ENCODE measurements around the gene CCL25. TPM values are rescaled to one million over a fixed set of nuclear protein-coding genes. Genes with fewer than 3 reads are reported as not detected.

CCL25 gene
- total RNA-seq, 2 donors from 2014 or later, result not detected

GRCh38 chr19:8083141-8083540 is 30.6 kb downstream of the CCL25 start:
- H3K27me3 Mint-ChIP-seq, result peaks cover 22% of the 10 kb centered on the region
- H3K27ac Mint-ChIP-seq, result no peak overlapping the region
- DNase-seq, result no peak
- H3K36me3 Mint-ChIP-seq (ENCODE audit: low read depth), result peaks cover 3% of the 10 kb centered on the region
- no peaks in the 10 kb centered on the region for H3K9me3 ChIP-seq (ENCODE audit: control insufficient read depth, low read length, poor library complexity, severe bottlenecking)
- no peak for ATAC-seq
- H3K4me1 Mint-ChIP-seq, result no peaks in the 10 kb centered on the region
- no peak overlapping the region for H3K4me3 Mint-ChIP-seq

GRCh38 chr19:8084152-8084551 is 31.6 kb downstream of the CCL25 start:
- ATAC-seq (no peak), DNase-seq (no peak)
- Mint-ChIP-seq H3K27me3 (peaks cover 19% of the 10 kb centered on the region), H3K4me3 (no peak overlapping the region), H3K4me1 (no peaks in the 10 kb centered on the region), H3K36me3 (ENCODE audit: low read depth) (peaks cover 3% of the 10 kb centered on the region), H3K27ac (no peak overlapping the region)
- no peaks in the 10 kb centered on the region for H3K9me3 ChIP-seq (ENCODE audit: control insufficient read depth, low read length, poor library complexity, severe bottlenecking)

GRCh38 chr19:8085598-8086408 is 33.2 kb downstream of the CCL25 start:
- Mint-ChIP-seq H3K36me3 (ENCODE audit: low read depth) (peaks cover 3% of the 10 kb centered on the region), H3K27me3 (peaks cover 11% of the 10 kb centered on the region), H3K4me3 (no peak overlapping the region), H3K27ac (no peak overlapping the region), H3K4me1 (no peaks in the 10 kb centered on the region)
- ATAC-seq (no peak), DNase-seq (no peak)
- no peaks in the 10 kb centered on the region for H3K9me3 ChIP-seq (ENCODE audit: control insufficient read depth, low read length, poor library complexity, severe bottlenecking)

GRCh38 chr19:8086849-8087248 is 34.3 kb downstream of the CCL25 start:
- H3K9me3 ChIP-seq (ENCODE audit: control insufficient read depth, low read length, poor library complexity, severe bottlenecking), result no peaks in the 10 kb centered on the region
- Mint-ChIP-seq H3K27me3 (peaks cover 11% of the 10 kb centered on the region), H3K36me3 (ENCODE audit: low read depth) (peaks cover 3% of the 10 kb centered on the region), H3K4me3 (no peak overlapping the region), H3K27ac (no peak overlapping the region), H3K4me1 (no peaks in the 10 kb centered on the region)
- DNase-seq (no peak), ATAC-seq (no peak)

- no peaks in the 10 kb centered on the region for H3K4me1 Mint-ChIP-seq
- no peak overlapping the region for H3K27ac Mint-ChIP-seq
- H3K4me3 Mint-ChIP-seq, result no peak overlapping the region
- no peak for DNase-seq
- no peaks in the 10 kb centered on the region for H3K36me3 Mint-ChIP-seq (ENCODE audit: low read depth)
- H3K27me3 Mint-ChIP-seq, result peaks cover 7% of the 10 kb centered on the region
- ATAC-seq, result no peak
- no peaks in the 10 kb centered on the region for H3K9me3 ChIP-seq (ENCODE audit: control insufficient read depth, low read length, poor library complexity, severe bottlenecking)
Observed at GRCh38 chr19:8087876-8088275, 35.3 kb downstream of the CCL25 start.

GRCh38 chr19:8088752-8089663 is 36.4 kb downstream of the CCL25 start:
- no peak overlapping the region for H3K4me3 Mint-ChIP-seq
- no peak for DNase-seq
- no peaks in the 10 kb centered on the region for H3K27me3 Mint-ChIP-seq
- H3K27ac Mint-ChIP-seq, result no peak overlapping the region
- H3K36me3 Mint-ChIP-seq (ENCODE audit: low read depth), result no peaks in the 10 kb centered on the region
- no peak for ATAC-seq
- no peaks in the 10 kb centered on the region for H3K9me3 ChIP-seq (ENCODE audit: control insufficient read depth, low read length, poor library complexity, severe bottlenecking)
- H3K4me1 Mint-ChIP-seq, result no peaks in the 10 kb centered on the region

GRCh38 chr19:8089664-8090601 is 37.4 kb downstream of the CCL25 start:
- H3K4me3 Mint-ChIP-seq, result no peak overlapping the region
- DNase-seq (no peak), ATAC-seq (no peak)
- H3K27me3 Mint-ChIP-seq, result no peaks in the 10 kb centered on the region
- no peaks in the 10 kb centered on the region for H3K4me1 Mint-ChIP-seq
- H3K27ac Mint-ChIP-seq, result no peak overlapping the region
- no peaks in the 10 kb centered on the region for H3K9me3 ChIP-seq (ENCODE audit: control insufficient read depth, low read length, poor library complexity, severe bottlenecking)
- H3K36me3 Mint-ChIP-seq (ENCODE audit: low read depth), result no peaks in the 10 kb centered on the region

- DNase-seq (no peak), ATAC-seq (no peak)
- Mint-ChIP-seq H3K27ac (no peak overlapping the region), H3K4me1 (no peaks in the 10 kb centered on the region), H3K36me3 (ENCODE audit: low read depth) (no peaks in the 10 kb centered on the region), H3K4me3 (no peak overlapping the region), H3K27me3 (no peaks in the 10 kb centered on the region)
- H3K9me3 ChIP-seq (ENCODE audit: control insufficient read depth, low read length, poor library complexity, severe bottlenecking), result no peaks in the 10 kb centered on the region
Observed at GRCh38 chr19:8090950-8091349, 38.4 kb downstream of the CCL25 start.

- DNase-seq, result no peak
- no peaks in the 10 kb centered on the region for H3K9me3 ChIP-seq (ENCODE audit: control insufficient read depth, low read length, poor library complexity, severe bottlenecking)
- H3K4me3 Mint-ChIP-seq, result no peak overlapping the region
- no peaks in the 10 kb centered on the region for H3K4me1 Mint-ChIP-seq
- H3K27me3 Mint-ChIP-seq, result no peaks in the 10 kb centered on the region
- H3K36me3 Mint-ChIP-seq (ENCODE audit: low read depth), result no peaks in the 10 kb centered on the region
- no peak for ATAC-seq
- H3K27ac Mint-ChIP-seq, result no peak overlapping the region
Observed at GRCh38 chr19:8093740-8094139, 41.2 kb downstream of the CCL25 start.

GRCh38 chr19:8094336-8094735 is 41.8 kb downstream of the CCL25 start:
- no peaks in the 10 kb centered on the region for H3K4me1 Mint-ChIP-seq
- H3K9me3 ChIP-seq (ENCODE audit: control insufficient read depth, low read length, poor library complexity, severe bottlenecking), result no peaks in the 10 kb centered on the region
- no peaks in the 10 kb centered on the region for H3K27me3 Mint-ChIP-seq
- no peak overlapping the region for H3K27ac Mint-ChIP-seq
- peaks cover 2% of the 10 kb centered on the region for H3K36me3 Mint-ChIP-seq (ENCODE audit: low read depth)
- DNase-seq (no peak), ATAC-seq (no peak)
- H3K4me3 Mint-ChIP-seq, result no peak overlapping the region

- DNase-seq (no peak), ATAC-seq (no peak)
- Mint-ChIP-seq H3K4me3 (no peak overlapping the region), H3K27ac (no peak overlapping the region), H3K4me1 (no peaks in the 10 kb centered on the region), H3K27me3 (no peaks in the 10 kb centered on the region), H3K36me3 (ENCODE audit: low read depth) (peaks cover 2% of the 10 kb centered on the region)
- H3K9me3 ChIP-seq (ENCODE audit: control insufficient read depth, low read length, poor library complexity, severe bottlenecking), result no peaks in the 10 kb centered on the region
Observed at GRCh38 chr19:8095354-8095886, 42.9 kb downstream of the CCL25 start.

- no peaks in the 10 kb centered on the region for H3K9me3 ChIP-seq (ENCODE audit: control insufficient read depth, low read length, poor library complexity, severe bottlenecking)
- H3K36me3 Mint-ChIP-seq (ENCODE audit: low read depth), result peaks cover 2% of the 10 kb centered on the region
- no peak for ATAC-seq
- no peak overlapping the region for H3K27ac Mint-ChIP-seq
- H3K4me3 Mint-ChIP-seq, result no peak overlapping the region
- DNase-seq, result no peak
- no peaks in the 10 kb centered on the region for H3K4me1 Mint-ChIP-seq
- H3K27me3 Mint-ChIP-seq, result no peaks in the 10 kb centered on the region
Observed at GRCh38 chr19:8096071-8096470, 43.5 kb downstream of the CCL25 start.
